Breast epithelium (tissue), 3 donors: ENCODE results near the gene PLEKHG4B.

ENCODE experiments used
- CTCF ChIP-seq, 3 donors: fragments of 450-650 bp; IDR thresholded peaks; one replicate each; pipeline ENCODE4 v1.5.1; 2016 to 2017; ENCODE audit warnings: antibody characterized with exemption in 3 of 3, mild to moderate bottlenecking in 3 of 3, moderate library complexity in 3 of 3
- POLR2A ChIP-seq: fragments of 450-650 bp; IDR thresholded peaks from one replicate; pipeline ENCODE4 v1.6.1; 2016; ENCODE audit warnings: antibody characterized with exemption, mild to moderate bottlenecking, moderate library complexity
- POLR2AphosphoS5 ChIP-seq, 3 donors: sonication (generic); formaldehyde crosslinking; IDR thresholded peaks; one replicate each; pipeline ENCODE4 v1.6.1; 2017; ENCODE audit warnings: antibody characterized with exemption in 3 of 3

GRCh38 chr5:167511-167910 lies 75.5 kb downstream of the PLEKHG4B start:
- TF ChIP-seq CTCF (IDR thresholded peaks at IDR 0.05): no peak
- TF ChIP-seq POLR2A: no peak
- no peak for TF ChIP-seq POLR2AphosphoS5 (IDR thresholded peaks at IDR 0.05)
